ENCODE results near the gene PCDHGC5.

GRCh38 chr5:141487131-141487530, 1.8 kb upstream of the PCDHGC5 start:
- TF ChIP-seq, protein P1, sequence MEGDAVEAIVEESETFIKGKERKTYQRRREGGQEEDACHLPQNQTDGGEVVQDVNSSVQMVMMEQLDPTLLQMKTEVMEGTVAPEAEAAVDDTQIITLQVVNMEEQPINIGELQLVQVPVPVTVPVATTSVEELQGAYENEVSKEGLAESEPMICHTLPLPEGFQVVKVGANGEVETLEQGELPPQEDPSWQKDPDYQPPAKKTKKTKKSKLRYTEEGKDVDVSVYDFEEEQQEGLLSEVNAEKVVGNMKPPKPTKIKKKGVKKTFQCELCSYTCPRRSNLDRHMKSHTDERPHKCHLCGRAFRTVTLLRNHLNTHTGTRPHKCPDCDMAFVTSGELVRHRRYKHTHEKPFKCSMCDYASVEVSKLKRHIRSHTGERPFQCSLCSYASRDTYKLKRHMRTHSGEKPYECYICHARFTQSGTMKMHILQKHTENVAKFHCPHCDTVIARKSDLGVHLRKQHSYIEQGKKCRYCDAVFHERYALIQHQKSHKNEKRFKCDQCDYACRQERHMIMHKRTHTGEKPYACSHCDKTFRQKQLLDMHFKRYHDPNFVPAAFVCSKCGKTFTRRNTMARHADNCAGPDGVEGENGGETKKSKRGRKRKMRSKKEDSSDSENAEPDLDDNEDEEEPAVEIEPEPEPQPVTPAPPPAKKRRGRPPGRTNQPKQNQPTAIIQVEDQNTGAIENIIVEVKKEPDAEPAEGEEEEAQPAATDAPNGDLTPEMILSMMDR (conservative IDR thresholded peaks at IDR 0.05 in 1 of 2, IDR thresholded peaks at IDR 0.05 in 1 of 2; ENCODE audit: low read depth in 1 of 2, low read length in 2 of 2): no peak
- no peak for TF ChIP-seq EZH2 (IDR thresholded peaks at IDR 0.05; ENCODE audit: low read length, missing control alignments)

Data from fibroblast of lung (primary cell).